Osteocyte (in vitro differentiated cells): ENCODE measurements around the gene RXRA. TPM values are rescaled to one million over a fixed set of nuclear protein-coding genes. Genes with fewer than 3 reads are reported as not detected.
A peak's percentile ranks its signal among the peaks of the same experiment; 100 is the strongest.

Source experiments
- DNase-seq: peaks from one replicate; pipeline ENCODE4 v3.0.0; 2021; ENCODE audit warnings: mixed read lengths; ENCODE audit not compliant: unreplicated experiment; ENCODE audit errors: extremely low spot score
- H3K27ac Mint-ChIP-seq: one replicate; pipeline ENCODE4 v1.8.0; 2021; ENCODE audit warnings: mild to moderate bottlenecking, mixed read lengths; ENCODE audit not compliant: unreplicated experiment
- H3K27me3 Mint-ChIP-seq: one replicate; pipeline ENCODE4 v1.8.0; 2021; ENCODE audit warnings: mixed read lengths; ENCODE audit not compliant: unreplicated experiment
- H3K36me3 Mint-ChIP-seq: one replicate; pipeline ENCODE4 v1.8.0; 2021; ENCODE audit warnings: mixed read lengths; ENCODE audit not compliant: unreplicated experiment
- H3K4me1 Mint-ChIP-seq: one replicate; pipeline ENCODE4 v1.8.0; 2021; ENCODE audit warnings: mixed read lengths; ENCODE audit not compliant: unreplicated experiment
- H3K4me3 Mint-ChIP-seq: one replicate; pipeline ENCODE4 v1.8.0; 2021; ENCODE audit warnings: mild to moderate bottlenecking, moderate library complexity, mixed read lengths; ENCODE audit not compliant: unreplicated experiment
- H3K9me3 Mint-ChIP-seq: one replicate; pipeline ENCODE4 v1.8.0; 2021; ENCODE audit warnings: mixed read lengths; ENCODE audit not compliant: unreplicated experiment
- CTCF ChIP-seq: fragments of 200-600 bp; sonication (generic); IDR thresholded peaks from 2 replicates; pipeline ENCODE4 v1.5.0; 2021; ENCODE audit warnings: antibody characterized with exemption, mild to moderate bottlenecking, moderate library complexity
- total RNA-seq: library from RNA; stranded (reverse); gene quantifications from 2 replicates; pipeline ENCODE4 v1.2.1, GENCODE V29; 2021

RXRA gene
- total RNA-seq, 1 donor from 2014 or later: 82.2 TPM

- no peak overlapping the region for H3K4me3 Mint-ChIP-seq
- peaks cover 53% of the 10 kb centered on the region for H3K4me1 Mint-ChIP-seq
- TF ChIP-seq CTCF: no peak
- H3K9me3 Mint-ChIP-seq: no peaks in the 10 kb centered on the region
- DNase-seq: no peak
- H3K36me3 Mint-ChIP-seq: no peaks in the 10 kb centered on the region
- no peak overlapping the region for H3K27ac Mint-ChIP-seq
- no peaks in the 10 kb centered on the region for H3K27me3 Mint-ChIP-seq
Measured at GRCh38 chr9:134453776-134454475, 127.7 kb downstream of the RXRA start.

GRCh38 chr9:134454476-134454857, 128.2 kb downstream of the RXRA start:
- H3K9me3 Mint-ChIP-seq: no peaks in the 10 kb centered on the region
- no peaks in the 10 kb centered on the region for H3K27me3 Mint-ChIP-seq
- peaks cover 56% of the 10 kb centered on the region for H3K4me1 Mint-ChIP-seq
- no peak for DNase-seq
- H3K27ac Mint-ChIP-seq: peak overlapping the region; percentile 34
- H3K36me3 Mint-ChIP-seq: no peaks in the 10 kb centered on the region
- no peak for TF ChIP-seq CTCF
- no peak overlapping the region for H3K4me3 Mint-ChIP-seq

- H3K27ac Mint-ChIP-seq: peak overlapping the region; percentile 97
Measured at GRCh38 chr9:134455021-134455471, 128.8 kb downstream of the RXRA start.

GRCh38 chr9:134455537-134455933, 129.3 kb downstream of the RXRA start:
- Mint-ChIP-seq H3K27ac (peak overlapping the region; percentile 97), H3K36me3 (no peaks in the 10 kb centered on the region), H3K27me3 (no peaks in the 10 kb centered on the region), H3K9me3 (no peaks in the 10 kb centered on the region), H3K4me1 (peaks cover 49% of the 10 kb centered on the region), H3K4me3 (no peak overlapping the region)
- DNase-seq: no peak
- TF ChIP-seq CTCF: no peak

More at GRCh38 chr9:134455021-134455471, 128.8 kb downstream of the RXRA start:
- H3K4me3 Mint-ChIP-seq: no peak overlapping the region
- DNase-seq: no peak
- H3K27me3 Mint-ChIP-seq: no peaks in the 10 kb centered on the region
- no peaks in the 10 kb centered on the region for H3K9me3 Mint-ChIP-seq
- no peaks in the 10 kb centered on the region for H3K36me3 Mint-ChIP-seq
- peaks cover 52% of the 10 kb centered on the region for H3K4me1 Mint-ChIP-seq
- no peak for TF ChIP-seq CTCF

- peak; percentile 11 for TF ChIP-seq CTCF
- Mint-ChIP-seq H3K9me3 (no peaks in the 10 kb centered on the region), H3K4me1 (peaks cover 49% of the 10 kb centered on the region), H3K27ac (peak overlapping the region; percentile 97), H3K4me3 (peak overlapping the region; percentile 2), H3K27me3 (no peaks in the 10 kb centered on the region), H3K36me3 (no peaks in the 10 kb centered on the region)
- peak; percentile 95 for DNase-seq
Measured at GRCh38 chr9:134455934-134456755, 129.9 kb downstream of the RXRA start.
